Measurements from ENCODE around the gene FNDC4. TPM values are rescaled to one million over a fixed set of nuclear protein-coding genes. Genes with fewer than 3 reads are reported as not detected.
"Not testable (repeated sequence)": the region's sequence is repeated elsewhere in the genome, so short reads cannot be mapped to it uniquely, and the experiment has no call there.

FNDC4 gene
- total RNA-seq = under 1 TPM in 1 of 2 experiments, not detected in 1; 0.14 TPM

- Mint-ChIP-seq H3K27ac (no peak within 1 kb of the TSS), H3K27me3 (peaks cover 53% of the 10 kb centered on the region), H3K36me3 (no peaks in the 10 kb centered on the region), H3K9me3 (ENCODE audit: low read depth) (no peaks in the 10 kb centered on the region), H3K4me3 (peak within 1 kb of the TSS; percentile 36), H3K4me1 (peaks cover 18% of the 10 kb centered on the region)
- ATAC-seq (peak; percentile 82), DNase-seq (no peak)
- CTCF ChIA-PET = interaction anchor here (0.8 kb wide), 1 partner anchor 189 kb away, joined by 3 read pairs; no protein-coding TSS in a partner anchor
These were observed at the start of gene FNDC4 for GRCh38 chr2:27494944-27495554. Gene FNDC4 (minus strand): TSS chr2:27495200. CDS start chr2:27494679, 521 bp downstream.

- no peak overlapping the region for H3K4me3 Mint-ChIP-seq
- CTCF ChIA-PET = no interaction called here
- peaks cover 2% of the 10 kb centered on the region for H3K4me1 Mint-ChIP-seq
- no peak for DNase-seq
- no peak for ATAC-seq
- peaks cover 3% of the 10 kb centered on the region for H3K9me3 Mint-ChIP-seq (ENCODE audit: low read depth)
- H3K36me3 Mint-ChIP-seq = peaks cover 1% of the 10 kb centered on the region
- peaks cover 5% of the 10 kb centered on the region for H3K27me3 Mint-ChIP-seq
- no peak overlapping the region for H3K27ac Mint-ChIP-seq
These were observed 49.3 kb upstream of the FNDC4 start for GRCh38 chr2:27544143-27544821.

- H3K36me3 Mint-ChIP-seq; H3K4me1 Mint-ChIP-seq; ATAC-seq; H3K27ac Mint-ChIP-seq; H3K9me3 Mint-ChIP-seq (ENCODE audit: low read depth); DNase-seq; H3K4me3 Mint-ChIP-seq; CTCF ChIA-PET: not testable (repeated sequence)
- H3K27me3 Mint-ChIP-seq = peaks cover 31% of the 10 kb centered on the region
These were observed 44.6 kb upstream of the FNDC4 start for GRCh38 chr2:27539649-27540048.

GRCh38 chr2:27538839-27539450 is 43.9 kb upstream of the FNDC4 start:
- ATAC-seq; H3K4me3 Mint-ChIP-seq; H3K4me1 Mint-ChIP-seq; H3K36me3 Mint-ChIP-seq; H3K9me3 Mint-ChIP-seq (ENCODE audit: low read depth); DNase-seq; CTCF ChIA-PET; H3K27ac Mint-ChIP-seq: not testable (repeated sequence)
- H3K27me3 Mint-ChIP-seq = peaks cover 35% of the 10 kb centered on the region

- Mint-ChIP-seq H3K4me3 (no peak overlapping the region), H3K27ac (no peak overlapping the region), H3K27me3 (peaks cover 32% of the 10 kb centered on the region), H3K4me1 (no peaks in the 10 kb centered on the region), H3K36me3 (peaks cover 1% of the 10 kb centered on the region), H3K9me3 (ENCODE audit: low read depth) (no peaks in the 10 kb centered on the region)
- ATAC-seq (no peak), DNase-seq (no peak)
- CTCF ChIA-PET = interaction anchor here (1.2 kb wide), 1 partner anchor 146 kb away, joined by 4 read pairs; no protein-coding TSS in a partner anchor
These were observed 42.3 kb upstream of the FNDC4 start for GRCh38 chr2:27537287-27537686.

GRCh38 chr2:27531983-27532382 is 37.0 kb upstream of the FNDC4 start:
- Mint-ChIP-seq H3K27me3 (peaks cover 34% of the 10 kb centered on the region), H3K4me3 (no peak overlapping the region), H3K36me3 (no peaks in the 10 kb centered on the region), H3K4me1 (peaks cover 3% of the 10 kb centered on the region), H3K27ac (no peak overlapping the region), H3K9me3 (ENCODE audit: low read depth) (no peaks in the 10 kb centered on the region)
- DNase-seq (no peak), ATAC-seq (no peak)
- CTCF ChIA-PET = no interaction called here

- Mint-ChIP-seq H3K9me3 (ENCODE audit: low read depth) (no peaks in the 10 kb centered on the region), H3K4me3 (no peak overlapping the region), H3K4me1 (peaks cover 4% of the 10 kb centered on the region), H3K27me3 (peaks cover 23% of the 10 kb centered on the region), H3K27ac (no peak overlapping the region), H3K36me3 (no peaks in the 10 kb centered on the region)
- no peak for DNase-seq
- no peak for ATAC-seq
- CTCF ChIA-PET = interaction anchor here (1.1 to 1.4 kb wide), 2 partner anchors 8 to 156 kb away, joined by 3 to 4 read pairs; no protein-coding TSS in a partner anchor
These were observed 32.2 kb upstream of the FNDC4 start for GRCh38 chr2:27527182-27527581.

GRCh38 chr2:27522400-27522945 is 27.5 kb upstream of the FNDC4 start:
- CTCF ChIA-PET = no interaction called here

GRCh38 chr2:27520316-27520715 is 25.3 kb upstream of the FNDC4 start:
- no peak overlapping the region for H3K4me3 Mint-ChIP-seq
- H3K4me1 Mint-ChIP-seq = no peaks in the 10 kb centered on the region
- no peak overlapping the region for H3K27ac Mint-ChIP-seq
- CTCF ChIA-PET = no interaction called here
- H3K27me3 Mint-ChIP-seq = peaks cover 23% of the 10 kb centered on the region
- H3K9me3 Mint-ChIP-seq (ENCODE audit: low read depth) = no peaks in the 10 kb centered on the region
- no peak for DNase-seq
- H3K36me3 Mint-ChIP-seq = no peaks in the 10 kb centered on the region
- ATAC-seq = no peak

More at GRCh38 chr2:27522400-27522945, 27.5 kb upstream of the FNDC4 start:
- no peak overlapping the region for H3K4me3 Mint-ChIP-seq
- H3K9me3 Mint-ChIP-seq (ENCODE audit: low read depth) = no peaks in the 10 kb centered on the region
- no peak overlapping the region for H3K27ac Mint-ChIP-seq
- no peaks in the 10 kb centered on the region for H3K36me3 Mint-ChIP-seq
- no peak for DNase-seq
- H3K27me3 Mint-ChIP-seq = peaks cover 21% of the 10 kb centered on the region
- peaks cover 4% of the 10 kb centered on the region for H3K4me1 Mint-ChIP-seq
- ATAC-seq = no peak

GRCh38 chr2:27518782-27519113 is 23.7 kb upstream of the FNDC4 start:
- Mint-ChIP-seq H3K4me3 (no peak overlapping the region), H3K9me3 (ENCODE audit: low read depth) (no peaks in the 10 kb centered on the region), H3K4me1 (no peaks in the 10 kb centered on the region), H3K27me3 (peaks cover 29% of the 10 kb centered on the region), H3K27ac (no peak overlapping the region), H3K36me3 (no peaks in the 10 kb centered on the region)
- ATAC-seq (no peak), DNase-seq (no peak)
- CTCF ChIA-PET = interaction anchor here (1.4 kb wide), 1 partner anchor 9 kb away, joined by 3 read pairs; no protein-coding TSS in a partner anchor

- no peak overlapping the region for H3K4me3 Mint-ChIP-seq
- no peaks in the 10 kb centered on the region for H3K4me1 Mint-ChIP-seq
- ATAC-seq = no peak
- CTCF ChIA-PET = interaction anchor here (1.4 kb wide), 1 partner anchor 9 kb away, joined by 3 read pairs; no protein-coding TSS in a partner anchor
- H3K36me3 Mint-ChIP-seq = no peaks in the 10 kb centered on the region
- H3K27me3 Mint-ChIP-seq = peaks cover 34% of the 10 kb centered on the region
- DNase-seq = no peak
- no peaks in the 10 kb centered on the region for H3K9me3 Mint-ChIP-seq (ENCODE audit: low read depth)
- no peak overlapping the region for H3K27ac Mint-ChIP-seq
These were observed 23.2 kb upstream of the FNDC4 start for GRCh38 chr2:27518113-27518781.

- Mint-ChIP-seq H3K9me3 (ENCODE audit: low read depth) (no peaks in the 10 kb centered on the region), H3K27me3 (peaks cover 23% of the 10 kb centered on the region), H3K36me3 (no peaks in the 10 kb centered on the region), H3K4me1 (no peaks in the 10 kb centered on the region), H3K4me3 (no peak overlapping the region), H3K27ac (no peak overlapping the region)
- ATAC-seq (no peak), DNase-seq (no peak)
- CTCF ChIA-PET = interaction anchor here (0.8 kb wide), 1 partner anchor 174 kb away, joined by 3 read pairs; no protein-coding TSS in a partner anchor
These were observed 14.3 kb upstream of the FNDC4 start for GRCh38 chr2:27509326-27509725.

GRCh38 chr2:27507293-27507692 is 12.3 kb upstream of the FNDC4 start:
- Mint-ChIP-seq H3K4me3 (no peak overlapping the region), H3K4me1 (no peaks in the 10 kb centered on the region), H3K36me3 (no peaks in the 10 kb centered on the region), H3K9me3 (ENCODE audit: low read depth) (no peaks in the 10 kb centered on the region), H3K27me3 (peaks cover 8% of the 10 kb centered on the region), H3K27ac (no peak overlapping the region)
- DNase-seq (no peak), ATAC-seq (no peak)
- CTCF ChIA-PET = interaction anchor here (1.1 kb wide), 1 partner anchor 62 kb away, joined by 3 read pairs; no protein-coding TSS in a partner anchor
